ENCODE data around the gene TLE4.

DNA sequence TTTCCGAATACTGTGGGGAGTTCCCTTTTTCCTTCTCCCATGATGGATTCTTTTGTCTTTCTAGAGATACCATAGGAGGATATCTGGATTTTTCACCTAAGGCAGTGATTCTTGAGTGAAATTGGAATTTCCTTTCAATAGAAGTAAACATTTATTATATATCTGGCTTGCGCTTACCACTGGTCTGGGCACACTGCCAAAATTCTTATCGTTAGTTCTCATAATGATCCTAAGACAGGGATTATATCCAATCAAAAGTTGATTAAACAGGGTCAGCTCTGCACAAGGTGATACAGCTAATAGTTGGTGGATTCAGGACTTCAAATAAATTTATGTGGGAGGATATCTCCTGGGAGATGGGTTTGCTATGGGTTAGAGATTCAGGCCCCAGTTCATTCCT, 9.6 kb downstream of the TLE4 start:
- TF ChIP-seq, protein P1, sequence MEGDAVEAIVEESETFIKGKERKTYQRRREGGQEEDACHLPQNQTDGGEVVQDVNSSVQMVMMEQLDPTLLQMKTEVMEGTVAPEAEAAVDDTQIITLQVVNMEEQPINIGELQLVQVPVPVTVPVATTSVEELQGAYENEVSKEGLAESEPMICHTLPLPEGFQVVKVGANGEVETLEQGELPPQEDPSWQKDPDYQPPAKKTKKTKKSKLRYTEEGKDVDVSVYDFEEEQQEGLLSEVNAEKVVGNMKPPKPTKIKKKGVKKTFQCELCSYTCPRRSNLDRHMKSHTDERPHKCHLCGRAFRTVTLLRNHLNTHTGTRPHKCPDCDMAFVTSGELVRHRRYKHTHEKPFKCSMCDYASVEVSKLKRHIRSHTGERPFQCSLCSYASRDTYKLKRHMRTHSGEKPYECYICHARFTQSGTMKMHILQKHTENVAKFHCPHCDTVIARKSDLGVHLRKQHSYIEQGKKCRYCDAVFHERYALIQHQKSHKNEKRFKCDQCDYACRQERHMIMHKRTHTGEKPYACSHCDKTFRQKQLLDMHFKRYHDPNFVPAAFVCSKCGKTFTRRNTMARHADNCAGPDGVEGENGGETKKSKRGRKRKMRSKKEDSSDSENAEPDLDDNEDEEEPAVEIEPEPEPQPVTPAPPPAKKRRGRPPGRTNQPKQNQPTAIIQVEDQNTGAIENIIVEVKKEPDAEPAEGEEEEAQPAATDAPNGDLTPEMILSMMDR (IDR thresholded peaks at IDR 0.05), result no peak
- TF ChIP-seq POLR2A (IDR thresholded peaks at IDR 0.05), result no peak
